WI38 (cell line): Measurements from ENCODE around the gene BPIFB1.

Source experiments
- H3K4me3 ChIP-seq: 2 replicates; pipeline ENCODE4 v1.5.1; 2011; ENCODE audit warnings: low read depth, mild to moderate bottlenecking, control low read depth, low read length
- CTCF ChIP-seq: IDR thresholded peaks from 2 replicates; pipeline ENCODE4 v1.5.1; 2012; ENCODE audit warnings: low read depth, mild to moderate bottlenecking, control low read depth, low read length

The BPIFB1 gene

GRCh38 chr20:33311996-33312395 is 29.0 kb downstream of the BPIFB1 start:
- TF ChIP-seq CTCF: no peak
- no peak overlapping the region for H3K4me3 ChIP-seq

- no peak overlapping the region for H3K4me3 ChIP-seq
- no peak for TF ChIP-seq CTCF
These were observed 29.6 kb downstream of the BPIFB1 start for GRCh38 chr20:33312583-33312982.

GRCh38 chr20:33313686-33314314 is 30.8 kb downstream of the BPIFB1 start:
- no peak for TF ChIP-seq CTCF

GRCh38 chr20:33316343-33316742 is 33.3 kb downstream of the BPIFB1 start:
- no peak for TF ChIP-seq CTCF

More at GRCh38 chr20:33313686-33314314, 30.8 kb downstream of the BPIFB1 start:
- no peak overlapping the region for H3K4me3 ChIP-seq

GRCh38 chr20:33316958-33317357 is 33.9 kb downstream of the BPIFB1 start:
- TF ChIP-seq CTCF: no peak
- H3K4me3 ChIP-seq: no peak overlapping the region

More at GRCh38 chr20:33316343-33316742, 33.3 kb downstream of the BPIFB1 start:
- no peak overlapping the region for H3K4me3 ChIP-seq

- no peak for TF ChIP-seq CTCF
- no peak overlapping the region for H3K4me3 ChIP-seq
These were observed 34.5 kb downstream of the BPIFB1 start for GRCh38 chr20:33317424-33318095.

- TF ChIP-seq CTCF: no peak
- H3K4me3 ChIP-seq: no peak overlapping the region
These were observed 35.0 kb downstream of the BPIFB1 start for GRCh38 chr20:33318096-33318429.
